GM19324 (cell line): ENCODE results near the gene HSPA14.
"Not testable (repeated sequence)": the region's sequence is repeated elsewhere in the genome, so short reads cannot be mapped to it uniquely, and the experiment has no call there.

ENCODE experiments used
- ATAC-seq: cut with Tn5 transposase; IDR thresholded peaks from one replicate; pipeline ENCODE4 v1.9.1; 2021; ENCODE audit warnings: mild to moderate bottlenecking, moderate library complexity; ENCODE audit not compliant: unreplicated experiment, low FRiP score

The HSPA14 gene

GRCh38 chr10:14837003-14837756 lies 926 bp upstream of the HSPA14 start:
- no peak for ATAC-seq

DNA sequence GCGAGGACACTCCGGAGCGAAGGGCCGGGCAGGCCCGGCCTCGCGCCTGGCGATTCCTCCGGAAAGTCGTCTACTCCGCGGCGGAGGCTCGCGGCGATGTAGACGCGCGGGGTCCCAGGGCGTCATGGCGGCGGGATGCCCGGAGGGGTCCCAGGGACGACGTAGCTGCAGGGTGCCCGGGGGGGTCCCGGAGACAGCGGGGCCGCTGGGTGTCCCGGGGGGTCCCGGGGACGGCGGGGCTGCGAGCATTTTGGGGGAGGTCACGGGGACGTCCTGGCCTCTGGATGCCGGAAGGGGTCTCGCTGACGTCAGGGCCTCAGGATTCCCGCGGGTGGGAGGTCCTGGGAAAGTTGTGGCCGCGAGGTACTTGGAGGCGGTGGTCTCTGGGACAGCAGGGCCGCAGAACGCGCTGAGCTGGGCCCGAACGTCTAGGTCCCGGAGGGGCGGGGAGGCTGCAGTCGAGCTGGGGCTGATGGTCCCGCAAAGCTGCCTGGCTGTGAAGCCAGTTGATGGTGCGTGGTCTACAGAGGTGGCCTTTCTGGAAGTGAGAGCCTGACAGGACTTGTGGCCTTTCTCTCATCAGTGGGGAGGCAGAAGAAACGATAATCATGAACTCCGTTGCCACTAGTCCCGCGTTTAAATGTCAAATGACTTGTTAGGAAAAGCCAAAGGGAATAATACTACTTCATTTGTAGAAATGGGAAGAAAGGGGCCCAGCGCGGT lies 637 bp downstream of the HSPA14 start:
- ATAC-seq: no peak

GRCh38 chr10:14839305-14839695 lies 1.2 kb downstream of the HSPA14 start:
- no peak for ATAC-seq

GRCh38 chr10:14840178-14840577 lies 2.1 kb downstream of the HSPA14 start:
- ATAC-seq: no peak

- ATAC-seq: no peak
Measured at GRCh38 chr10:14843327-14843988, 5.4 kb downstream of the HSPA14 start.

DNA sequence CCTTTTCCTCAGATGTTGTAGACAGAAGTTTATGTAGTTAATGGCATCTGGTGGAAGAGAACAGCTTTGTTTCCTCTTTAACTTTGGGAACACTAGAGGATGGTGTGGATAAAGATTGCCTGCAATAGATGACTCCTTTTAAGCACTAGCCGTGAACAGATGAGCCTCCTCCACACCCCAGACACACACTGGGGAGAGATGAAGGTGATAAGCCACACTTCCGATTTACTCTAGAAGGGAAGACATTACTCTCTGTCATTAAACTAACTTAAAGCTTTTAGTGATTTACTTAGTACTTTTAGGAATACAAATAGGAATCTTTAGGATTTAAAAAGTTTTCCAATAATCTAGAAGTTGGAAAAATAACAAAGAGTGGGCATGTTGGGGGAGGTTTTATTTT lies 6.8 kb downstream of the HSPA14 start:
- no peak for ATAC-seq

DNA sequence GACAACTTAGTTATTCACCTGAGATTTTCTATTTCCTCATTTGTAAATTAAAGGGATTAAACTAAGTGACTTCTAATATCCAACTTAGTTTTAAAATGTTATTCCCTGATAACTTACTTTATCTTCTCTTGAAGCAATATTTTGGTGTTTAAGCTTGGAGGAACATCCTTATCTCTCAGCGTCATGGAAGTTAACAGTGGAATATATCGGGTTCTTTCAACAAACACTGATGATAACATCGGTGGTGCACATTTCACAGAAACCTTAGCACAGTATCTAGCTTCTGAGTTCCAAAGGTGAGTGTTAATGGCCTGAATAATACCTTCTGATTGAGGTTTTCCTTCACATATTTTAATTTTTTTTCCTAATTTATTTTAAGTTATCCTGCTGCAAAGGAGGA lies 14.1 kb downstream of the HSPA14 start:
- no peak for ATAC-seq

DNA sequence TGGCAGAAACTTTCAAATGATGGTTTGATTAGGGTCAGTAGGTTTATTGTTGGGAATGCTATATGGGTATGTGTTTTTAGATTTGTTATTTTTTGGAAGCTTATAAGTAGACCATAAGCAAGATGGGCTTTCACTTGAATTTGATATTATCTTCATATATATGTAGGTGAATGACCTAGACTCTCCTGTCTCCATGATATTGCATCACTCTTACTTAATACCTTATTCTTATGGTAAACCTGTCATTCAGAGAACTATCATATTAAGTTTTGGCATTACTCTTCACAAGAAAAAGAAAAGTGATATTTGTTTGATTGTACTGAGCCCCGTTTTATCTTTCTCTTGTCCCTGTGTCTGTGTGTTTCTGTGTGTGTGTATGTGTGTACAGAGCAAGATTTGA lies 17.3 kb downstream of the HSPA14 start:
- ATAC-seq: no peak

DNA sequence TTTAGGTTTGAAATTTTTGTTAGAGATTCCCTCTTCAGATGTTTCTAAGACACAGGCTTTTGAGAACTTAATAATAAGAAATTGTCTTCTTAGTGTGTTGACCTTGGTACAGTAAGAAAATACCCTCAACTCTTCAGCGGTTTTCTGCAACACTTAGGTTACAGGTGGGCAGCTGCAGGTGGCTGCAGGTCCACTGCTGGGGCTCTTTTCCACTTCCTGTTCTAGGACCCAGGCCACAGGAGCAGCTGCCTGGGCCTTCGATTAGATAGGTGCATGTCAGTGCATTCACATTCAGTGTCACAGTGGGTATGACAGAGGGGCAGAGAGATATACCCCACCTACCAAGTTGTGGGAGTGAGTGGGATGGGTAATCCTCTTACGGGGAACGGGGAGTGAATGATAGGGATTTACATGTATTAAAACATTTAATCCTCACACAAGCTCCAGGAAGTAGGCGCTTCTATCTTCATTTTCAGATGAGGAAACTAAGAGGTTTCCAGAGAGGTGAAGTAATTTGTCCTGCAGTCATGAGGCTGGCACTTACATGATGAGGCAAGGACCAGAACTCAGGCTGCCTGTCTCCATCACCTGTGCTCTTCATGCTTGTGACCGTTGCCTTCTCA lies 20.3 kb downstream of the HSPA14 start:
- no peak for ATAC-seq

DNA sequence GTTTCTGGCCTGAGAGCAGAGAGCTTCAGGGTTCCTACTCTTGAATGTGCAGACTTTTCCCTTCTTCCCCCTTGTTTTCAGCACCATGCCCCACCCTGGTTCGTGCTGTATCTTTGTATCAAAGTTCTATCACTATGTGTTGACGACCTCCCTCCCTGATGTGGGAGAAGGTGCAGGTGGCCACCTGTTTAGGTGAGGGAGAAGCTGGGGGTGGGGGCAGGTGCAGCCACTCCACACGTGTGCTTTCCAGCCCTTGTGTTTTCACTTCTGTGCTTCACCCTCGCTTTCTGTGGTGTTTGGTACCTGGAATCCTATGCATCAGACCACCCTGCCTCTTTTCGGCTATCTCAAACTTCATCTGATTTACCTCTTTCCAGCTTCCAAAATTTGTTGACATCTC lies 20.9 kb downstream of the HSPA14 start:
- ATAC-seq: no peak

GRCh38 chr10:14859775-14860174 lies 21.7 kb downstream of the HSPA14 start:
- no peak for ATAC-seq

DNA sequence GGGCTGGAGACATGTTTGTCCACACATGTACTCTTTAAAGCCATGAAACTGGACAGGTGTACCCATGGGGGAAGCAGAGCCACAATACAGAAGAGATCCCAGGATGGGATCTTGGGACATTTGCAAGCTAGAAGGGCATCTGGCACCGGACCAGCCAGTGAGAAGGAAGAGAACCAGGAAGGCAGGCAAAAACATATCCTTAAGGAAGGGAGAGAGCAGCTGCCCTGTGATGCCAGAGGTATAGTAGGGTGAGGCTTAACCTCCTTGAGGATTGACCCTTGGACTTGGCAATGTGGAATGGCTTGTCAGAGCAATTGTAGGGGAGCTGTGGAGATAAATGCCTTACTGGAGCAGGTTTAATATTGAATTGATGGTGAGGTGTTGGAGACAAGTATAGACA lies 22.7 kb downstream of the HSPA14 start:
- no peak for ATAC-seq

DNA sequence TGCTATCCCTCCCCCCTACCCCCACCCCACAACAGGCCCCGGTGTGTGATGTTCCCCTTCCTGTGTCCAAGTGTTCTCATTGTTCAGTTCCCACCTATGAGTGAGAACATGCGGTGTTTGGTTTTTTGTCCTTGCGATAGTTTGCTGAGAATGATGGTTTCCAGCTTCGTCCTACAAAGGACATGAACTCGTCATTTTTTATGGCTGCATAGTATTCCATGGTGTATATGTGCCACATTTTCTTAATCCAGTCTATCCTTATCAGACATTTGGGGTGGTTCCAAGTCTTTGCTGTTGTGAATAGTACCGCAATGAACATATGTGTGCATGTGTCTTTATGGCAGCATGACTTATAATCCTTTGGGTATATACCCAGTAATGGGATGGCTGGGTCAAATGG lies 26.4 kb downstream of the HSPA14 start:
- ATAC-seq: not testable (repeated sequence)

- not testable (repeated sequence) for ATAC-seq
Measured at GRCh38 chr10:14864871-14865270, 26.8 kb downstream of the HSPA14 start.

DNA sequence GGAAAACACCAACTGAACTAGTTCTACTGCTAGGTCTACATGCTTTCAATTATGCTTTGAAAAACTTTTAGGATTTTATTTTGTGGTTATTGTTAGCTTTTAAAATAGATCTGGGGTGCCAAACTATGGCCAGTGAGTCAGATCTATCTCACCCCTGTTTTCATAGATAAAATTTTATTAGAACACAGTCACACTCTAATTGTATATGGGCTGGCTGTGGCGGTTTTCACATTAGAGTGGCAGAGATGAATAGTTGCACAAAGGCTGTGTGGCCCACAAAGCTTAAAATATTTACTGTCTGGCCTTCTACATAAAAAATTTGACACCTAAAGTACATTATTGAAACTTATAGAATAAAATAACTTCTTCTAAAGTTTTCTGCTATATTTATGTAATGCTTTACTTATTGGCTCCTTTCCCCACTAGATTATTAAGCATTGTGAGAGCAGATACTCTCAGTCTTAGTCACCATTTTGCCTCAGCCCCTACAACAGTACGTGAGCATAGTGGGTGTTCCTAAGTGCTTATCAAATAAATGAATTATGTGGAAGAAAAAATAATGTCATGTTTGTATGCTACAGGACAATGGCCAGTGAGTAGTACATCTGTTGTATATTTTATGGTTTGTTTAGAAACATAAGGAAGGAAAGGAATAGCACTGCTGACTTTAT lies 35.1 kb downstream of the HSPA14 start:
- no peak for ATAC-seq

DNA sequence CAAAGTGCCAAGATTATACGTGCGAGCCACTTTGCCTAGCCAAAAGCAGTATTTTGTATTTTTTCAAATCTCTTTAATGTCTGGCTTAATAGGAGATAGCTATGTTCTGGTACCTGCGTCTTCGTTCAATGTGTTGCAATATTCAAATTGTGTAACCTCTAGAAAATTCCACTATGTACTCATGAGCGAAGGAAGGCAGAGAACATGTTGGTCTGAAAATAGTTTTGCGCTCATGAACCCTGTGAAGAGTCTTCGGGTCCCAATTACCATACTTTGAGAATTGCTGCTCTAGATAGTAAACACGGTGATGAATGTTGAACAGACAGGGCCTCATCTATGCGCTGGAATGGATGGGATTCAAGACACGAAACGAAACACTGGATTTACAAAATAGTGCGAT lies 37.8 kb downstream of the HSPA14 start:
- ATAC-seq: no peak

DNA sequence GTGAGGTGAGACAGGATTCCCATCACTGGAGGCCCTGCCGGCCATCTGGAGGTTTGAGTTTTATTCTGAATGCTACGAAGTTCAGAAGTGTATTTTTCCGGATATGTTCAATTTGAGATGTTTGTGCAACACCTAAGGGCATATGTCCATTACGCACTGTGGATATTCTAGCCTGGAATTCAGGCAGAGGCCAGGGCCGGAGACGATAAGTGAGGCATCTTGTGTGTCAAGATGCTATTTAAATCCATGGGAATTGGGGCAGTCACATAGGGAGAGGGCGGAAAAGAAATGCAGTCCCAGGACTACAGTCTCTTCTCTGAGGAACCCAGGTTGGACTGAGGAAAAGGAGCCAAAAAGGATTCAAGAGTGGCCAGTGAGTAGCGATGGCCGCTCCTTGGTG lies 38.7 kb downstream of the HSPA14 start:
- ATAC-seq: no peak

DNA sequence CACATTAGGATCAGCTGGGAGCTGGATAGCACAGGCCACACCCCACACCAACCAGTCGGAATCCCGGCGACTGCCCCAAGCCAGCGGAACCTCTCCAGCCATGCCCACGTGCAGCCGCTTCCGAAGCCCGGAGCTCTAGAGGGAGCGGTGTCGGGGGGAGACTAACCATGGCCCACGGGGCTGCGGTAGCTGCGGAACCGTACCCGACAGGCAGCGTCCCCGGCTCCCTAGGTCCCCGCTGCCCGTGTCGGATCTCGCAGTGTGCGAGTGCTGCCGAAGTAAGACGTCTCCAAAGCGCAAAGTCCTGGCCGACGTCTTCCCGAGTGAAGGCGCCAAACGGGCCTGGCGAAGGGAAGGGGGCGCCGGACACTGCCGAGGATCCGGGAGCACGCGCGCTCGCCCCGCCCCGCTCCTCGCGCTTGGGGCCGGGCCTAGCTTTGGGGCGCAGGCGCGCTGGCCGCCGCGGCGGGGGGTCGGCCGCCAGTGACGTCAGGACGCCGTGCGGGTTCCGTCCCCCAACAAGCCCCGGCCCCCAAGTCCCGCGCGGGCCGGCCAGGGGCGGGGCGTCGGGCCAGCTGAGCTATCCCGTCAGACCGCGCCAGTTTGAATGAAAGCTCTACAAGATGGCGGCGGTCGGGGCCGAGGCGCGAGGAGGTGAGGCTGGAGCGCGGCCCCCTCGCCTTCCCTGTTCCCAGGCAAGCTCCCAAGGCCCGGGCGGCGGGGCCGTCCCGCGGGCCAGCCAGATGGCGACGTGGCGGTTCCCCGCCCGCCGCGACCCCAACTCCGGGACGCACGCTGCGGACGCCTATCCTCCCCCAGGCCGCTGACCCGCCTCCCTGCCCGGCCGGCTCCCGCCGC lies 40.4 kb downstream of the HSPA14 start, which contains the start of gene SUV39H2:
Gene SUV39H2, plus strand, starts transcription at position 601 of the 858 bp plus-strand sequence. Its CDS starts 23 bp downstream, at position 624.
- ATAC-seq: peak; percentile 96

DNA sequence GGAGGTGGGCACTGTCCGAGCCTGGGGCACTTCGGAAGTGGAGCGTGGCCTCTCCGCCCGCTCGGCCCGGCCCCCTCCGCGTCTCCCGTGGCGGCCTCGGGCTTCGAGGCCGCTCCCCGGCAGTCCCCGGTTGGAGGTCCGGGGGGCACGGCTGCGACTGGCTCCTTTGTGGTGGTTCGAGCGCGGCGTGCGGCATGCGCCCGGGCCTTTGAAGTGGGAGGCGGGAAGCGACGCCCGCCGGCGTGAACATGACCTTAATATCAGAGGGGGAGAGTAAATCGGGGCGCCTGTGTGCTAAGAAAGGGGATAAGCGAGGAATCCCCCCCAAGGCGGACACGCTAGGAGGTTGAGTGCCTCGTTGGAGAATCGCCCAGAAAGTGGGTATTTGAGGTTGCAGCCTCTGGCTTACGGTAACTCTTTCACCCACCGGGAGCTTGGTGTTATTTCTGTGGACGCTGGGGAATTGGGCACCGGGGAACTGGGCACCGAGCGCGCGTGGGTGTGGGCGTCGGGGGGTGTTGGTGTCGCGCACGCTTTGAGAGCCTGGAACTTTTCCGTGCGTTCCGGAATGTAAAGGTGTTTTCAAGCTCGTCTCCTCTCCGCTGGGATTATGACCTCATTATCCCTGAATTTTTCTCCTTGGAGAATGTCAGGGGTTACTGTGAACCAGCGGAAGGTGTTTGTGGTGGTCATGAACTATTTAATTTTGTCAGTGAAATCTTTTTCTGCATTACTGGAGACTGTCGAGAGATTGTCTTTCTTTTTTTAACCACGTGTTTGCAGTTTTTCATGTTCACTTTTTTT lies 41.2 kb downstream of the HSPA14 start:
- ATAC-seq: peak; percentile 17
